Astrocyte of the spinal cord (primary cell): ENCODE data around the gene HOXC5.

Experiments used
- DNase-seq: peaks from one replicate; pipeline ENCODE4 v3.0.0; 2011; ENCODE audit warnings: low read depth, low spot score
- H3K4me3 ChIP-seq: 2 replicates; pipeline ENCODE4 v1.5.1; 2011; ENCODE audit warnings: low read depth, mild to moderate bottlenecking, low read length, moderate library complexity
- in situ Hi-C: cut with HindIII; loops from 2 replicates; pipeline ENCODE4 v1.10.0; 2017; ENCODE audit warnings: low sequenced_read_pairs
- TF ChIP-seq, protein P1 (sequence below): IDR thresholded peaks from 2 replicates; pipeline ENCODE4 v1.5.1; 2012; ENCODE audit warnings: low read depth, mild to moderate bottlenecking, low read length, inconsistent platforms

The HOXC5 gene

DNA sequence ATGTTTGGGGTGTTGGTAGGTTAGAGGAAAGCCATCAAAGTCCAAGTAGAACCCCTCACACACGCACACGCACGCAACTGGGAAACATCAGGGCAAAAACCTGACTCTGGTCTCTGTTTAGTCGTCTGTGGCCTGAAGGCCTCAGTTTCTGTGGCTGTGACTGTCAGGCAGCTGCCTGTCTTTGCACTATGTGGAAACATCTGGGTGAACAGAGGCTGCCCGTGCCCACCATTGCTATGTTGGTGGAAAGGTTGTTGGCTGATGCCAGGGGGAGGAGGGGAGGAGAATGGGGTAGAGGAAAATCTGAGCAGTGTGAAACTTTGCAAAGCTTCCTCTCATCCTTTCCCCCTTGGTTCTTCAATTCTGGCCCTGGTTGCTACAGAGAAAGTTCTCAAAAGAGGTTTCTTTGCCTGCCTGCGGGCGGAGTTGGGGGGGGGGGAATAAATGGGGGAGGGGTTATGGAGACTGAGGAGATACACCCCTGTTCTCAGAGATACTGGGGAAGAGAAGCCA lies 40.4 kb upstream of the HOXC5 start:
- in situ Hi-C loops, result no loop called here

GRCh38 chr12:53993162-53994008 lies 39.5 kb upstream of the HOXC5 start:
- no peak for DNase-seq
- in situ Hi-C loops, result no loop called here
- TF ChIP-seq, protein P1, sequence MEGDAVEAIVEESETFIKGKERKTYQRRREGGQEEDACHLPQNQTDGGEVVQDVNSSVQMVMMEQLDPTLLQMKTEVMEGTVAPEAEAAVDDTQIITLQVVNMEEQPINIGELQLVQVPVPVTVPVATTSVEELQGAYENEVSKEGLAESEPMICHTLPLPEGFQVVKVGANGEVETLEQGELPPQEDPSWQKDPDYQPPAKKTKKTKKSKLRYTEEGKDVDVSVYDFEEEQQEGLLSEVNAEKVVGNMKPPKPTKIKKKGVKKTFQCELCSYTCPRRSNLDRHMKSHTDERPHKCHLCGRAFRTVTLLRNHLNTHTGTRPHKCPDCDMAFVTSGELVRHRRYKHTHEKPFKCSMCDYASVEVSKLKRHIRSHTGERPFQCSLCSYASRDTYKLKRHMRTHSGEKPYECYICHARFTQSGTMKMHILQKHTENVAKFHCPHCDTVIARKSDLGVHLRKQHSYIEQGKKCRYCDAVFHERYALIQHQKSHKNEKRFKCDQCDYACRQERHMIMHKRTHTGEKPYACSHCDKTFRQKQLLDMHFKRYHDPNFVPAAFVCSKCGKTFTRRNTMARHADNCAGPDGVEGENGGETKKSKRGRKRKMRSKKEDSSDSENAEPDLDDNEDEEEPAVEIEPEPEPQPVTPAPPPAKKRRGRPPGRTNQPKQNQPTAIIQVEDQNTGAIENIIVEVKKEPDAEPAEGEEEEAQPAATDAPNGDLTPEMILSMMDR, result no peak
- no peak overlapping the region for H3K4me3 ChIP-seq

More for the DNA sequence above, 40.4 kb upstream of the HOXC5 start:
- no peak for DNase-seq
- H3K4me3 ChIP-seq, result no peak overlapping the region
- TF ChIP-seq, protein P1, result no peak

DNA sequence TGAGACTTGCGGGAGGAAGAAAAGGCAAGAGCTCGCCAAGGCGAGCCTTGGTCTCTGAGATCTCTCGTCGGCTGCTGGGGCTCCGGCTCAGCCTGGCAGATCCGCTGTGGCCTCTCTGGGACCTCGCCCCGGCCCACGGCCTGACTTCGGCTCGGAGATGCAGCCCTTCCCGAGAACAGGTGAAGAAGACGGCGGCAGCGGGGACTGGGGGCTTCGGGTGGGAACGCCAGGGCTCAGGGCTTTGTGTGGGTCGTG lies 38.9 kb upstream of the HOXC5 start:
- no peak for DNase-seq
- H3K4me3 ChIP-seq, result no peak overlapping the region
- TF ChIP-seq, protein P1, result no peak
- in situ Hi-C loops, result no loop called here

DNA sequence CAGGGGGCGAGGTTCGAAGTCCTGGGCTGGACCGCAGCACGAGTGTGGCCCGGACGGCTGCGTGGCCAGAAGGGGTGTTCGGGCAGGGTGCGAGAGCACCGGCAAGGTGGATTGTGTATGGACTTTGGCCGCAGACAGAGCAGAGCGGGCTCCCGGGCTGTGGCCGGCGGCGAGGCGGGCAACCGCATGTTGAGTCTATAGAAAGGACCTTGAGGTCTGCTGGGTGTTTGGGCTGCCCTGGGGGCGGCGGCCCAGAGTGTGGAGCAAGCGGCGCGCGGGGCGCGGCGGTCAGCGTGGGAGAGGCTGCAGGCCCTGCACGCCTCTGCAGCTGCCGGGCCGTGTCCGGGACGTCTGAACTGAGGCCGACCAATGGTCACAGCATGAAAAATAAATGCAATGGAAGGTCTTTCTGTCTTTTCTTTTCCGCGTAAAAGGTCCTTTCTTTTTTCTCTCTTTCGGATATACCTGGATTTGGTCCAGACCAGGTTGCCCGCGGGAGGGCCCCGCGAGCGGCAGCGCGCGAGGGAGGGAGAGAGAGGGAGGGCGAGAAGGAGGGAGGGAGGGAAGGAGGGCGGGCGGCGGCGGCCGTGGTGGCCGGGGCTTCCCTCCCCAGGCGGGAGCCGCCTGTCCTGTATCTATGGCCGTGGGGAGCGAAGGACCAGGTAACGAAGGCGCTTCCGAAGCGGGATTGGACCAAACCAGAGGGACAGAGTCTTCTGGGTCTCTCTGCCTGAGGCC lies 38.4 kb upstream of the HOXC5 start:
- DNase-seq, result no peak
- TF ChIP-seq, protein P1, result no peak
- in situ Hi-C loops, result no loop called here
- H3K4me3 ChIP-seq, result no peak overlapping the region

DNA sequence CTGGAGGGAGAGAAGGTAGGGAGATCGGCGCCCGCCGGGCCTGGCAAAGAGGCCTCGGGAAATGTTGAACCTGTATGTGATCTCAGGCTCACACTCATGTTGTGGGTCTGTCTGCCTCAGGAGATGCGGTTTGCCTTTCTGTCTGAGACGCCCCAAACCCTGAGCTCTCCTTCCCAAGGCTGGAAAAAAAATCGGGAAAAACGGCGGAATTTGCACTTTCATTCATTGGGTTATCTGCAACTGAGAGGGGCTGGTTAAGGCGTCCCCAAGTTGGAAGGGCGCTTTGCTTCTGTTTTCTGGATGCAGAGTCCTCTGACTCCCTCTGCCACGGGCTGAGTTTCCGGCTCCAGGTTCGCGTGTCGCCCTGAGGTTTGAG lies 37.9 kb upstream of the HOXC5 start:
- in situ Hi-C loops, result no loop called here
- no peak overlapping the region for H3K4me3 ChIP-seq
- TF ChIP-seq, protein P1, result no peak
- DNase-seq, result no peak

DNA sequence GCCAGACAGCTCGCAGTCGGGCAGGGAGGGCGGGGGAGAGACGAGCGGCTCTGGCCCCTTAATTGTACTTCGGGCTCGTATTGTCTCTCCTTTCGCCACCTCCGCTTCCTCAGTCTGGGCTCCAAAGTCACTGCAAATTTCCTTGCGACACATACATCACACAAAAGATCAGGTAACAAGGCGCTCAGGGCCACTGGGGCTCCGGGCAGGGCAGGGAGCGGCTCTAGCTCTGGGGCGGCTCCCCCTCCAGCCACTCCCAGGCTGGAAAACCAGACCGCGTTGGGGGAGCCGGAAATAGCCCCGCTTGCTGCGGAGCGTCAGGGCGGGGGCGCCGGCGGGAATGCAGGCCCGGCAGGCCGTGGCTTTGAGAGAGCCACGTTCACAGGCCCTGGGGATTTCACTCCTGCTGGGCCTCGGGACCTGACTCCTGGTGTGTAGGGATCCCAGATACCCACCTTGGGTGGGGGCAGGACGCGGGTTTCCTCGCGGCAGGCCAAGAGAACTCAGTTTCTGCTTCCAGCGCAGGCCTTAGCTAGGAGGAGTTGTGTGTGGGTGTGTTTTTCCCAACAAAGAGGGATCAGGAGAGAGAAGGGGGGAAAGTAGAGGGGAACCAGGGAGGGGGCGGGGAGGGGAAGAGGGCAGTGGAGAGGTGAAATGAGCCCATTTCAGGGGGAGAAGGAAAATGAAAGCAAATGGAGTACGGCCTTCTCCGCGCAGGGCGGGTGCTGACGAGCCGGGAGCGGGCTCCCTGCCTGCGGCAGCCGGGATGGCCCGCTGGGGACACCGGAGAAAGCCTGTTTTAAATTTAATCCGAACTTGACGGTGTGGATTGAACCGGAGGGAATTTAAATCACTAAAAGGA lies 37.2 kb upstream of the HOXC5 start:
- in situ Hi-C loops, result no loop called here
- TF ChIP-seq, protein P1, result no peak
- DNase-seq, result no peak
- peak overlapping the region; percentile 29 for H3K4me3 ChIP-seq
